Adipocyte (in vitro differentiated cells): ENCODE results near the gene NCBP2.

Experiments used
- DNase-seq: peaks from one replicate; pipeline ENCODE4 v3.0.0-alpha.2; 2015; ENCODE audit warnings: low read depth
- H3K27me3 ChIP-seq: replicated peaks from 2 replicates; pipeline ENCODE4 v1.7.0; 2013; ENCODE audit warnings: mild to moderate bottlenecking, low read length, moderate library complexity; ENCODE audit not compliant: control insufficient read depth, insufficient read depth
- H3K36me3 ChIP-seq: 2 replicates; pipeline ENCODE4 v1.7.0; 2013; ENCODE audit warnings: low read length, mild to moderate bottlenecking, moderate library complexity; ENCODE audit not compliant: control insufficient read depth, insufficient read depth, severe bottlenecking
- H3K4me1 ChIP-seq: 2 replicates; pipeline ENCODE4 v1.7.0; 2013; ENCODE audit warnings: mild to moderate bottlenecking, low read length, moderate library complexity; ENCODE audit not compliant: control insufficient read depth, insufficient read depth
- H3K4me3 ChIP-seq: 2 replicates; pipeline ENCODE4 v1.7.0; 2013; ENCODE audit warnings: mild to moderate bottlenecking, low read length, moderate library complexity
- H3K9ac ChIP-seq: 2 replicates; pipeline ENCODE4 v1.7.0; 2013; ENCODE audit warnings: mild to moderate bottlenecking, low read length, moderate library complexity
- H3K9me3 ChIP-seq: 2 replicates; pipeline ENCODE4 v1.7.0; 2013; ENCODE audit warnings: mild to moderate bottlenecking, low read length, moderate library complexity; ENCODE audit not compliant: control insufficient read depth

NCBP2 gene

GRCh38 chr3:196966526-196967401, 24.4 kb upstream of the NCBP2 start:
- H3K9ac ChIP-seq, result no peak overlapping the region
- no peaks in the 10 kb centered on the region for H3K9me3 ChIP-seq
- H3K4me1 ChIP-seq, result peaks cover 6% of the 10 kb centered on the region
- peaks cover 5% of the 10 kb centered on the region for H3K36me3 ChIP-seq
- H3K27me3 ChIP-seq, result no peaks in the 10 kb centered on the region
- H3K4me3 ChIP-seq, result no peak overlapping the region
- DNase-seq, result no peak

DNA sequence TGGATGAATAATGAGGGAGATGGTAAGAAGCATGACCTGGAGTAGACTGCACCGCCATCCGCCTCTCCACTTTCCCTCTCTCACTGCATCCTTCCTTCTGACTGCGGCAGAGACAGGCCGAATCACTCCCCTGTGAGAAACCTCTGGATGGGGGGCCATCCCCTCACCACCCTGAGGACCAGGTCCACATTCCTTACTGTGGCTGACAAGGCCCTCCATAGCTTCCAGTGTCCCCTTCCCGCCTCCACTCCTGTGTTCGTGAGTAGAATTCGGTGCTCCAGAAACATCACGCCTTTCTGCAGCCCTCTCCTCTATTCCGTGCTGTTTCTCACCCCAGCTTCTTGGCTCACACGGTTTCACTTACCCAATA, 23.5 kb upstream of the NCBP2 start:
- no peaks in the 10 kb centered on the region for H3K9me3 ChIP-seq
- no peak overlapping the region for H3K9ac ChIP-seq
- peaks cover 5% of the 10 kb centered on the region for H3K36me3 ChIP-seq
- H3K4me3 ChIP-seq, result no peak overlapping the region
- H3K27me3 ChIP-seq, result no peaks in the 10 kb centered on the region
- peaks cover 12% of the 10 kb centered on the region for H3K4me1 ChIP-seq
- no peak for DNase-seq

- Histone ChIP-seq H3K36me3 (peaks cover 5% of the 10 kb centered on the region), H3K4me3 (no peak overlapping the region), H3K4me1 (peaks cover 12% of the 10 kb centered on the region), H3K9ac (no peak overlapping the region), H3K27me3 (no peaks in the 10 kb centered on the region), H3K9me3 (no peaks in the 10 kb centered on the region)
- no peak for DNase-seq
These were observed 22.9 kb upstream of the NCBP2 start for GRCh38 chr3:196965112-196965803.

- Histone ChIP-seq H3K4me3 (no peak overlapping the region), H3K4me1 (peaks cover 12% of the 10 kb centered on the region), H3K9me3 (no peaks in the 10 kb centered on the region), H3K36me3 (peaks cover 5% of the 10 kb centered on the region), H3K9ac (no peak overlapping the region), H3K27me3 (no peaks in the 10 kb centered on the region)
- no peak for DNase-seq
These were observed 21.3 kb upstream of the NCBP2 start for GRCh38 chr3:196963631-196963953.

- DNase-seq, result no peak
- no peak overlapping the region for H3K4me3 ChIP-seq
These were observed 20.8 kb upstream of the NCBP2 start for GRCh38 chr3:196962930-196963630.

GRCh38 chr3:196962108-196962929, 20.0 kb upstream of the NCBP2 start:
- Histone ChIP-seq H3K27me3 (no peaks in the 10 kb centered on the region), H3K9ac (no peak overlapping the region), H3K36me3 (peaks cover 5% of the 10 kb centered on the region), H3K4me3 (no peak overlapping the region), H3K9me3 (no peaks in the 10 kb centered on the region), H3K4me1 (peaks cover 5% of the 10 kb centered on the region)
- DNase-seq, result no peak

More at GRCh38 chr3:196962930-196963630, 20.8 kb upstream of the NCBP2 start:
- Histone ChIP-seq H3K4me1 (peaks cover 11% of the 10 kb centered on the region), H3K36me3 (peaks cover 5% of the 10 kb centered on the region), H3K9ac (no peak overlapping the region), H3K9me3 (no peaks in the 10 kb centered on the region), H3K27me3 (no peaks in the 10 kb centered on the region)

GRCh38 chr3:196954832-196955231, 12.5 kb upstream of the NCBP2 start:
- Histone ChIP-seq H3K4me3 (no peak overlapping the region), H3K9me3 (no peaks in the 10 kb centered on the region), H3K27me3 (no peaks in the 10 kb centered on the region), H3K9ac (no peak overlapping the region), H3K4me1 (no peaks in the 10 kb centered on the region), H3K36me3 (peaks cover 7% of the 10 kb centered on the region)
- DNase-seq, result no peak

- no peaks in the 10 kb centered on the region for H3K27me3 ChIP-seq
- peaks cover 7% of the 10 kb centered on the region for H3K36me3 ChIP-seq
- H3K9me3 ChIP-seq, result no peaks in the 10 kb centered on the region
These were observed 9.0 kb upstream of the NCBP2 start for GRCh38 chr3:196951371-196951770.

GRCh38 chr3:196949750-196950149, 7.4 kb upstream of the NCBP2 start:
- Histone ChIP-seq H3K4me3 (no peak overlapping the region), H3K27me3 (no peaks in the 10 kb centered on the region), H3K9ac (no peak overlapping the region), H3K4me1 (no peaks in the 10 kb centered on the region), H3K36me3 (peaks cover 7% of the 10 kb centered on the region), H3K9me3 (no peaks in the 10 kb centered on the region)
- no peak for DNase-seq

More at GRCh38 chr3:196951371-196951770, 9.0 kb upstream of the NCBP2 start:
- no peak overlapping the region for H3K4me3 ChIP-seq
- no peak overlapping the region for H3K9ac ChIP-seq
- no peaks in the 10 kb centered on the region for H3K4me1 ChIP-seq
- DNase-seq, result no peak

- Histone ChIP-seq H3K9ac (no peak overlapping the region), H3K27me3 (no peaks in the 10 kb centered on the region), H3K4me3 (no peak overlapping the region), H3K36me3 (peaks cover 7% of the 10 kb centered on the region), H3K9me3 (no peaks in the 10 kb centered on the region), H3K4me1 (no peaks in the 10 kb centered on the region)
- DNase-seq, result no peak
These were observed 6.9 kb upstream of the NCBP2 start for GRCh38 chr3:196949285-196949619.
